HEK293 (cell line): ENCODE results near the gene SKI.

ENCODE experiments used
- CTCF ChIA-PET: fragments of 350-600 bp; formaldehyde crosslinking; extraction: SDS; loops from one replicate; lab custom pipeline; 2021; ENCODE audit warnings: antibody characterized with exemption; lab: Yijun Ruan, JAX
- POLR2A ChIA-PET: fragments of 300-600 bp; formaldehyde crosslinking; extraction: SDS; loops from one replicate; lab custom pipeline; 2020; ENCODE audit warnings: antibody characterized with exemption, inconsistent platforms; lab: Yijun Ruan, JAX
- H3K27ac ChIP-seq: fragments of 200-500 bp; sonication (Bioruptor generic); 2 replicates; pipeline ENCODE4 v1.5.1; 2014; ENCODE audit warnings: low read depth, low read length, control low read depth, inconsistent platforms; ENCODE audit errors: extremely low read depth
- H3K36me3 ChIP-seq, 2 experiments: fragments of 200-500 bp in 1 of 2; sonication (Bioruptor generic) in 1 of 2; 1 replicate in 1 of 2; 2 replicates in 1 of 2; pipeline ENCODE4 v1.5.1; 2014 to 2017; ENCODE audit warnings: inconsistent platforms in 2 of 2, low read length in 2 of 2; ENCODE audit not compliant: control insufficient read depth in 2 of 2, insufficient read depth in 1 of 2
- H3K4me1 ChIP-seq: fragments of 200-500 bp; sonication (Bioruptor generic); 2 replicates; pipeline ENCODE4 v1.5.1; 2014; ENCODE audit warnings: mild to moderate bottlenecking, low read length, inconsistent platforms; ENCODE audit not compliant: control insufficient read depth, insufficient read depth
- H3K4me3 ChIP-seq: 2 replicates; pipeline ENCODE4 v1.5.1; 2011; ENCODE audit warnings: low read depth, mild to moderate bottlenecking, control low read depth, low read length, moderate library complexity
- H3K9me3 ChIP-seq: fragments of 200-500 bp; sonication (Bioruptor generic); 2 replicates; pipeline ENCODE4 v1.5.1; 2014; ENCODE audit warnings: low read depth, low read length, inconsistent platforms; ENCODE audit not compliant: control insufficient read depth, insufficient read depth
- EGR2 ChIP-seq: fragments of 450-650 bp; formaldehyde crosslinking; IDR thresholded peaks from 2 replicates; pipeline ENCODE4 v1.5.1; 2016; ENCODE audit warnings: low read depth, missing biosample characterization, missing genetic modification characterization
- GLIS1 ChIP-seq: fragments of 450-650 bp; formaldehyde crosslinking; IDR thresholded peaks from 2 replicates; pipeline ENCODE4 v1.5.1; 2016; ENCODE audit warnings: missing biosample characterization, missing genetic modification characterization
- GLIS2 ChIP-seq: fragments of 450-650 bp; formaldehyde crosslinking; IDR thresholded peaks from 2 replicates; pipeline ENCODE4 v1.5.1; 2016; ENCODE audit warnings: missing biosample characterization, missing genetic modification characterization
- HOXA7 ChIP-seq: sonication (generic); formaldehyde crosslinking; IDR thresholded peaks from 2 replicates; pipeline ENCODE4 v1.8.1; 2022; ENCODE audit warnings: missing genetic modification reagents, borderline replicate concordance
- IKZF3 ChIP-seq: fragments of 450-650 bp; IDR thresholded peaks from 2 replicates; pipeline ENCODE4 v1.5.0; 2018; ENCODE audit warnings: missing biosample characterization, mild to moderate bottlenecking, missing genetic modification characterization, moderate library complexity
- SCRT1 ChIP-seq: fragments of 450-650 bp; formaldehyde crosslinking; IDR thresholded peaks from 2 replicates; pipeline ENCODE4 v1.5.1; 2016; ENCODE audit warnings: missing biosample characterization, missing genetic modification characterization, borderline replicate concordance
- TCF7L2 ChIP-seq: IDR thresholded peaks from 2 replicates; pipeline ENCODE4 v1.6.1; 2011; ENCODE audit warnings: low read depth, mild to moderate bottlenecking, inconsistent platforms, low read length, moderate library complexity, borderline replicate concordance
- ZNF146 ChIP-seq: fragments of 450-650 bp; formaldehyde crosslinking; IDR thresholded peaks from 2 replicates; pipeline ENCODE4 v1.5.1; 2016; ENCODE audit warnings: missing biosample characterization, missing genetic modification characterization
- ZNF2 ChIP-seq: fragments of 450-650 bp; formaldehyde crosslinking; IDR thresholded peaks from 2 replicates; pipeline ENCODE4 v1.5.1; 2016; ENCODE audit warnings: missing biosample characterization, missing genetic modification characterization
- ZNF214 ChIP-seq: fragments of 450-650 bp; formaldehyde crosslinking; IDR thresholded peaks from 2 replicates; pipeline ENCODE4 v1.5.1; 2017; ENCODE audit warnings: missing biosample characterization, mild to moderate bottlenecking, missing genetic modification characterization, borderline replicate concordance
- ZNF221 ChIP-seq: fragments of 450-650 bp; formaldehyde crosslinking; IDR thresholded peaks from 2 replicates; pipeline ENCODE4 v1.5.1; 2017; ENCODE audit warnings: missing biosample characterization, missing genetic modification characterization, borderline replicate concordance
- ZNF223 ChIP-seq: fragments of 450-650 bp; formaldehyde crosslinking; IDR thresholded peaks from 2 replicates; pipeline ENCODE4 v1.5.1; 2016; ENCODE audit warnings: missing biosample characterization, missing genetic modification characterization
- ZNF37A ChIP-seq: fragments of 450-650 bp; IDR thresholded peaks from 2 replicates; pipeline ENCODE4 v1.5.1; 2018; ENCODE audit warnings: missing biosample characterization, missing genetic modification characterization
- ZNF585B ChIP-seq: fragments of 450-650 bp; formaldehyde crosslinking; IDR thresholded peaks from 2 replicates; pipeline ENCODE4 v1.5.1; 2016; ENCODE audit warnings: missing biosample characterization, missing genetic modification characterization
- ZNF791 ChIP-seq: fragments of 450-650 bp; formaldehyde crosslinking; IDR thresholded peaks from 2 replicates; pipeline ENCODE4 v1.5.1; 2016; ENCODE audit warnings: missing biosample characterization, missing genetic modification characterization
- ZNF843 ChIP-seq: fragments of 450-650 bp; formaldehyde crosslinking; IDR thresholded peaks from 2 replicates; pipeline ENCODE4 v1.5.1; 2016; ENCODE audit warnings: missing biosample characterization, missing genetic modification characterization
- TF ChIP-seq, protein P1 (sequence below): fragments of 450-650 bp; formaldehyde crosslinking; IDR thresholded peaks from 2 replicates; pipeline ENCODE4 v1.5.1; 2016; ENCODE audit warnings: missing biosample characterization, missing genetic modification characterization
- TF ChIP-seq, protein P2 (sequence below): fragments of 450-650 bp; formaldehyde crosslinking; IDR thresholded peaks from 2 replicates; pipeline ENCODE4 v1.5.1; 2016; ENCODE audit warnings: missing biosample characterization, missing genetic modification characterization
- TF ChIP-seq, protein P3 (sequence below): fragments of 450-650 bp; formaldehyde crosslinking; IDR thresholded peaks from 2 replicates; pipeline ENCODE4; 2016; ENCODE audit warnings: missing biosample characterization, missing genetic modification characterization
- TF ChIP-seq, protein P4 (sequence below): fragments of 450-650 bp; formaldehyde crosslinking; IDR thresholded peaks from 2 replicates; pipeline ENCODE4 v1.5.1; 2017; ENCODE audit warnings: missing biosample characterization, missing genetic modification characterization
- TF ChIP-seq, protein P5 (sequence below): fragments of 450-650 bp; formaldehyde crosslinking; IDR thresholded peaks from 2 replicates; pipeline ENCODE4 v1.5.1; 2016; ENCODE audit warnings: missing biosample characterization, missing genetic modification characterization
- TF ChIP-seq, protein P6 (sequence below): fragments of 450-650 bp; formaldehyde crosslinking; IDR thresholded peaks from 2 replicates; pipeline ENCODE4 v1.5.1; 2016; ENCODE audit warnings: missing biosample characterization, missing genetic modification characterization
- TF ChIP-seq, protein P7 (sequence below): fragments of 450-650 bp; formaldehyde crosslinking; IDR thresholded peaks from 2 replicates; pipeline ENCODE4 v1.5.1; 2016; ENCODE audit warnings: missing biosample characterization, missing genetic modification characterization

Gene SKI

DNA sequence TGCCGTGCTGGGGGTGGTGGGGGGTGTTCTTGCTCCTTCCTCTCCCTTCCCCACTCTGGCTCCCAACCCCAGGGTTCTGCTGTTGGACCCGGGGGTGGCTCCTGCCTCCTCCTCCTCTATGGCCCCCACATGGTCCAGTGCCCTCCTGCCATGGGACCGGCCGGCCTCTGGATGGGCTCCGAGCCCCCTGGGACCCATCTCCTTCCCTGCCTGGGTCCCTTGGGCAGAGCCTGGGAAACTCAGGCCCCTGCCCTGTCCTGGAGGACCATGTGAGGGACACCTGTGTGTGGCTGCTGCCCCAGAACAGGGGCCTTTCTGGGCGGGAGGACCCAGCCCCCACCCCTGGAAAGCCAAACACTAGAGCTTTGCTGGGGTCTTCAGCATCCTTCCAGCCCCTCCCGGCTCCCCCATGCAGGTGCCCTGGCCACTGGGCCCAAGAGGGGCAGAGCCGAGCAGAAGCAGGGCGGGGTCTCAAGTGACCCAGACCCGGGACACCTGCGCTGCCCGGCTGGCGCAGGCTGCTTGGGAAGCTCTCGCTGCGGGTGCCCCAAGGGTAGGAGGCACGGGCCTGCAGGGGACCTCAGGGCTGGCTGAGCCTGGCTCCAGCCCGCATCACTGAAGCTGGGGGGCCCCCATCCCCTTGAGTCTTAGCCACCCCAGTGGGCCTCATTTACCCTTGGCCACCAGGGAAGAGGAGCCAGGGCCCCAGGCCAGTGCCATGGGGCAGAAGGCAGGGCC lies 31.0 kb upstream of the SKI start:
- peaks cover 0 to 13% of the 10 kb centered on the region in 2 experiments; a peak in 1 of 3 replicates for H3K36me3 ChIP-seq
- H3K4me3 ChIP-seq = no peak overlapping the region
- no peak overlapping the region for H3K27ac ChIP-seq
- ChIA-PET CTCF (interaction anchor here (1.1 to 3.4 kb wide), 2 partner anchors 12 to 186 kb away, joined by 3 to 105 read pairs; no protein-coding TSS in a partner anchor), POLR2A (no interaction called here)
- no peaks in the 10 kb centered on the region for H3K4me1 ChIP-seq
- H3K9me3 ChIP-seq = no peaks in the 10 kb centered on the region
- no peak for TF ChIP-seq EGR2 (tag by site-specific recombination)
- TF ChIP-seq GLIS1 (tag by site-specific recombination) = 0 out of 2 replicates have a peak, but pooled peaks have one; percentile 14
- TF ChIP-seq, protein P1, sequence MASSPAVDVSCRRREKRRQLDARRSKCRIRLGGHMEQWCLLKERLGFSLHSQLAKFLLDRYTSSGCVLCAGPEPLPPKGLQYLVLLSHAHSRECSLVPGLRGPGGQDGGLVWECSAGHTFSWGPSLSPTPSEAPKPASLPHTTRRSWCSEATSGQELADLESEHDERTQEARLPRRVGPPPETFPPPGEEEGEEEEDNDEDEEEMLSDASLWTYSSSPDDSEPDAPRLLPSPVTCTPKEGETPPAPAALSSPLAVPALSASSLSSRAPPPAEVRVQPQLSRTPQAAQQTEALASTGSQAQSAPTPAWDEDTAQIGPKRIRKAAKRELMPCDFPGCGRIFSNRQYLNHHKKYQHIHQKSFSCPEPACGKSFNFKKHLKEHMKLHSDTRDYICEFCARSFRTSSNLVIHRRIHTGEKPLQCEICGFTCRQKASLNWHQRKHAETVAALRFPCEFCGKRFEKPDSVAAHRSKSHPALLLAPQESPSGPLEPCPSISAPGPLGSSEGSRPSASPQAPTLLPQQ (tag by site-specific recombination) = no peak
- TF ChIP-seq HOXA7 (CRISPR knock-in tag) = no peak
- TF ChIP-seq, protein P2, sequence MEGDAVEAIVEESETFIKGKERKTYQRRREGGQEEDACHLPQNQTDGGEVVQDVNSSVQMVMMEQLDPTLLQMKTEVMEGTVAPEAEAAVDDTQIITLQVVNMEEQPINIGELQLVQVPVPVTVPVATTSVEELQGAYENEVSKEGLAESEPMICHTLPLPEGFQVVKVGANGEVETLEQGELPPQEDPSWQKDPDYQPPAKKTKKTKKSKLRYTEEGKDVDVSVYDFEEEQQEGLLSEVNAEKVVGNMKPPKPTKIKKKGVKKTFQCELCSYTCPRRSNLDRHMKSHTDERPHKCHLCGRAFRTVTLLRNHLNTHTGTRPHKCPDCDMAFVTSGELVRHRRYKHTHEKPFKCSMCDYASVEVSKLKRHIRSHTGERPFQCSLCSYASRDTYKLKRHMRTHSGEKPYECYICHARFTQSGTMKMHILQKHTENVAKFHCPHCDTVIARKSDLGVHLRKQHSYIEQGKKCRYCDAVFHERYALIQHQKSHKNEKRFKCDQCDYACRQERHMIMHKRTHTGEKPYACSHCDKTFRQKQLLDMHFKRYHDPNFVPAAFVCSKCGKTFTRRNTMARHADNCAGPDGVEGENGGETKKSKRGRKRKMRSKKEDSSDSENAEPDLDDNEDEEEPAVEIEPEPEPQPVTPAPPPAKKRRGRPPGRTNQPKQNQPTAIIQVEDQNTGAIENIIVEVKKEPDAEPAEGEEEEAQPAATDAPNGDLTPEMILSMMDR (tag by site-specific recombination) = no peak
- TF ChIP-seq GLIS2 (tag by site-specific recombination) = peak; percentile 14; the same call in 1 of the 2 replicates

DNA sequence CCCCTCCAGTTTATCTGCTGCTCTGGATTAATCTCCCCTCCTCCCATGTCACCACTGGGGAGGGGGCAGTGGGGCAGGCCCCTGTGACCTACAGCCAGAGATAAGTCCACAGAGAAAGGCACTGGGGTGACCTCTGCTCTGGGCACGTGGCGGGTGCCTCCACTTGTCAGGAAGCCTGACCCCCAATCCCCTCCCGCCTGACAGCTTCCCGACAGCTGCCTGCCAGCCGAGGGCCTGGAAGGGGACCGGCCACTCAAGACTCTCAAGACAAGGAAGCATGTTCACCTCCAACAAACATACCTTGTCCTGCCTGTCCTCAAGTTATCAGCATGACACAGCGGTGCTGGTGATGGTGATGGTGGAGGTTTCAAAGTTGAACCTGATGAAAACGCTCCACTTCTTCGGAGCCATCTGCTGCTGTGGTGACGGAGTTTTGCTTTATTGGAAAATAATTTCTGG lies 30.4 kb upstream of the SKI start:
- H3K4me1 ChIP-seq = no peaks in the 10 kb centered on the region
- no peak overlapping the region for H3K4me3 ChIP-seq
- no peaks in the 10 kb centered on the region for H3K9me3 ChIP-seq
- H3K27ac ChIP-seq = no peak overlapping the region
- CTCF ChIA-PET = interaction anchor here (3.4 kb wide), 1 partner anchor 185 kb away, joined by 105 read pairs; no protein-coding TSS in a partner anchor
- POLR2A ChIA-PET = no interaction called here
- peaks cover 0 to 6% of the 10 kb centered on the region in 2 experiments; a peak in 1 of 3 replicates for H3K36me3 ChIP-seq
- TF ChIP-seq, protein P3, sequence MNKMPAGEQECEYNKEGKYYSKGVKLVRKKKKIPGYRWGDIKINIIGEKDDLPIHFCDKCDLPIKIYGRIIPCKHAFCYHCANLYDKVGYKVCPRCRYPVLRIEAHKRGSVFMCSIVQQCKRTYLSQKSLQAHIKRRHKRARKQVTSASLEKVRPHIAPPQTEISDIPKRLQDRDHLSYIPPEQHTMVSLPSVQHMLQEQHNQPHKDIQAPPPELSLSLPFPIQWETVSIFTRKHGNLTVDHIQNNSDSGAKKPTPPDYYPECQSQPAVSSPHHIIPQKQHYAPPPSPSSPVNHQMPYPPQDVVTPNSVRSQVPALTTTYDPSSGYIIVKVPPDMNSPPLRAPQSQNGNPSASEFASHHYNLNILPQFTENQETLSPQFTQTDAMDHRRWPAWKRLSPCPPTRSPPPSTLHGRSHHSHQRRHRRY (tag by site-specific recombination) = no peak
- TF ChIP-seq ZNF791 (no peak), ZNF37A (tag by site-specific recombination) (no peak), ZNF223 (tag by site-specific recombination) (no peak), ZNF2 (tag by site-specific recombination) (no peak), ZNF585B (tag by site-specific recombination) (no peak), TCF7L2 (no peak), ZNF214 (tag by site-specific recombination) (no peak), SCRT1 (tag by site-specific recombination) (no peak), ZNF146 (tag by site-specific recombination) (no peak), ZNF221 (tag by site-specific recombination) (no peak), ZNF843 (tag by site-specific recombination) (no peak), IKZF3 (tag by site-specific recombination) (no peak)
- TF ChIP-seq, protein P4, sequence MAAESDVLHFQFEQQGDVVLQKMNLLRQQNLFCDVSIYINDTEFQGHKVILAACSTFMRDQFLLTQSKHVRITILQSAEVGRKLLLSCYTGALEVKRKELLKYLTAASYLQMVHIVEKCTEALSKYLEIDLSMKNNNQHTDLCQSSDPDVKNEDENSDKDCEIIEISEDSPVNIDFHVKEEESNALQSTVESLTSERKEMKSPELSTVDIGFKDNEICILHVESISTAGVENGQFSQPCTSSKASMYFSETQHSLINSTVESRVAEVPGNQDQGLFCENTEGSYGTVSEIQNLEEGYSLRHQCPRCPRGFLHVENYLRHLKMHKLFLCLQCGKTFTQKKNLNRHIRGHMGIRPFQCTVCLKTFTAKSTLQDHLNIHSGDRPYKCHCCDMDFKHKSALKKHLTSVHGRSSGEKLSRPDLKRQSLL (tag by site-specific recombination) = no peak
- TF ChIP-seq, protein P5, sequence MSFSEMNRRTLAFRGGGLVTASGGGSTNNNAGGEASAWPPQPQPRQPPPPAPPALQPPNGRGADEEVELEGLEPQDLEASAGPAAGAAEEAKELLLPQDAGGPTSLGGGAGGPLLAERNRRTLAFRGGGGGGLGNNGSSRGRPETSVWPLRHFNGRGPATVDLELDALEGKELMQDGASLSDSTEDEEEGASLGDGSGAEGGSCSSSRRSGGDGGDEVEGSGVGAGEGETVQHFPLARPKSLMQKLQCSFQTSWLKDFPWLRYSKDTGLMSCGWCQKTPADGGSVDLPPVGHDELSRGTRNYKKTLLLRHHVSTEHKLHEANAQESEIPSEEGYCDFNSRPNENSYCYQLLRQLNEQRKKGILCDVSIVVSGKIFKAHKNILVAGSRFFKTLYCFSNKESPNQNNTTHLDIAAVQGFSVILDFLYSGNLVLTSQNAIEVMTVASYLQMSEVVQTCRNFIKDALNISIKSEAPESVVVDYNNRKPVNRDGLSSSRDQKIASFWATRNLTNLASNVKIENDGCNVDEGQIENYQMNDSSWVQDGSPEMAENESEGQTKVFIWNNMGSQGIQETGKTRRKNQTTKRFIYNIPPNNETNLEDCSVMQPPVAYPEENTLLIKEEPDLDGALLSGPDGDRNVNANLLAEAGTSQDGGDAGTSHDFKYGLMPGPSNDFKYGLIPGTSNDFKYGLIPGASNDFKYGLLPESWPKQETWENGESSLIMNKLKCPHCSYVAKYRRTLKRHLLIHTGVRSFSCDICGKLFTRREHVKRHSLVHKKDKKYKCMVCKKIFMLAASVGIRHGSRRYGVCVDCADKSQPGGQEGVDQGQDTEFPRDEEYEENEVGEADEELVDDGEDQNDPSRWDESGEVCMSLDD (tag by site-specific recombination) = no peak
- TF ChIP-seq, protein P6, sequence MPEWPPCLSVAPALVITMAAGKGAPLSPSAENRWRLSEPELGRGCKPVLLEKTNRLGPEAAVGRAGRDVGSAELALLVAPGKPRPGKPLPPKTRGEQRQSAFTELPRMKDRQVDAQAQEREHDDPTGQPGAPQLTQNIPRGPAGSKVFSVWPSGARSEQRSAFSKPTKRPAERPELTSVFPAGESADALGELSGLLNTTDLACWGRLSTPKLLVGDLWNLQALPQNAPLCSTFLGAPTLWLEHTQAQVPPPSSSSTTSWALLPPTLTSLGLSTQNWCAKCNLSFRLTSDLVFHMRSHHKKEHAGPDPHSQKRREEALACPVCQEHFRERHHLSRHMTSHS (tag by site-specific recombination) = no peak
- TF ChIP-seq, protein P7, sequence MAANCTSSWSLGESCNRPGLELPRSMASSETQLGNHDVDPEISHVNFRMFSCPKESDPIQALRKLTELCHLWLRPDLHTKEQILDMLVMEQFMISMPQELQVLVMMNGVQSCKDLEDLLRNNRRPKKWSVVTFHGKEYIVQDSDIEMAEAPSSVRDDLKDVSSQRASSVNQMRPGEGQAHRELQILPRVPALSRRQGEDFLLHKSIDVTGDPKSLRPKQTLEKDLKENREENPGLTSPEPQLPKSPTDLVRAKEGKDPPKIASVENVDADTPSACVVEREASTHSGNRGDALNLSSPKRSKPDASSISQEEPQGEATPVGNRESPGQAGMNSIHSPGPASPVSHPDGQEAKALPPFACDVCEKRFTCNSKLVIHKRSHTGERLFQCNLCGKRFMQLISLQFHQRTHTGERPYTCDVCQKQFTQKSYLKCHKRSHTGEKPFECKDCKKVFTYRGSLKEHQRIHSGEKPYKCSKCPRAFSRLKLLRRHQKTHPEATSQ (tag by site-specific recombination) = no peak
